ENCODE measurements around the gene GCNT1.
"Not testable (repeated sequence)": the region's sequence is repeated elsewhere in the genome, so short reads cannot be mapped to it uniquely, and the experiment has no call there.

GCNT1 gene

GRCh38 chr9:76530458-76531110 lies 71.6 kb downstream of the GCNT1 start:
- H3K4me1 Mint-ChIP-seq: no peaks in the 10 kb centered on the region

GRCh38 chr9:76531231-76531780 lies 72.3 kb downstream of the GCNT1 start:
- no peaks in the 10 kb centered on the region for H3K9me3 Mint-ChIP-seq
- H3K4me1 Mint-ChIP-seq: no peaks in the 10 kb centered on the region
- ATAC-seq: no peak
- no peak overlapping the region for H3K4me3 Mint-ChIP-seq
- H3K27ac Mint-ChIP-seq: no peak overlapping the region
- no peaks in the 10 kb centered on the region for H3K36me3 Mint-ChIP-seq
- no peaks in the 10 kb centered on the region for H3K27me3 Mint-ChIP-seq

More at GRCh38 chr9:76530458-76531110, 71.6 kb downstream of the GCNT1 start:
- H3K4me3 Mint-ChIP-seq: no peak overlapping the region
- no peaks in the 10 kb centered on the region for H3K9me3 Mint-ChIP-seq
- H3K36me3 Mint-ChIP-seq: no peaks in the 10 kb centered on the region
- no peak for ATAC-seq
- H3K27me3 Mint-ChIP-seq: no peaks in the 10 kb centered on the region
- H3K27ac Mint-ChIP-seq: no peak overlapping the region

DNA sequence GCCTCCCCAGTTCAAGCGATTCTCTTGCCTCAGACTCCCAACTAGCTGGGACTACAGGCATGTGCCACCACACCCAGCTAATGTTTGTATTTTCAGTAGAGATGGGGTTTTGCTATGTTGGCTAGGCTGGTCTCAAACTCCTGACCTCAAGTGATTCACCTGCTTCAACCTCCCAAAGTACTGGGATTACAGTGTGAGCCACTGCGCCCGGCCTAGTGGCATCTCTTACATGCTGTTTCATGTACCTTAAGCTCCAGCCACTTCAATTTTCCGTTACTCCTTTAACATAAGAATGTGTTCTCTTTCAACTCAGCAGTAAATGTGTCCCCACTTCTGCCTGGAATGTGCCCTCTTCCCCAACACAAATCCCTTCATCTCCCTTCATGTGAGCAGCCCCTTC lies 73.9 kb downstream of the GCNT1 start:
- not testable (repeated sequence) for H3K36me3 Mint-ChIP-seq, H3K27me3 Mint-ChIP-seq, H3K27ac Mint-ChIP-seq, H3K4me3 Mint-ChIP-seq, H3K9me3 Mint-ChIP-seq, H3K4me1 Mint-ChIP-seq, ATAC-seq

DNA sequence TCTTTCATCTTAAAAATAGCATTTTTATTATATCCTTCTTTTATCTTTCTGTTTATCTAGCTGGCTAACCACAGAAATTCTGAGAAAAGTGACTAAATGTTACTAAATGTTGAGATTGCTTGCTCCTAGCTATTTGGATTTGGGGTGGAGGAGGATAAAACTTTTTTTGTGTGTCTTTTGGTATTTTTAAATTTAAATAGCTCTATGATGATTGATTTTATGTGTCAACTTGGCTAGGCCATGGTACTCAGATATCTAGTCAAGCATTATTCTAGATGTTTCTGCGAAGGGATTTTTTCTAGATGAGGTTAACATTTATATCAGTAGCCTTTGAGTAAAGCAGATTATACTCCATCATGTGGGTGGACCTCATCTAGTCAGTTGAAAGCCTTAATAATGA lies 75.0 kb downstream of the GCNT1 start:
- H3K4me1 Mint-ChIP-seq: no peaks in the 10 kb centered on the region
- no peak overlapping the region for H3K4me3 Mint-ChIP-seq
- H3K36me3 Mint-ChIP-seq: no peaks in the 10 kb centered on the region
- ATAC-seq: no peak
- no peak overlapping the region for H3K27ac Mint-ChIP-seq
- no peaks in the 10 kb centered on the region for H3K27me3 Mint-ChIP-seq
- no peaks in the 10 kb centered on the region for H3K9me3 Mint-ChIP-seq

DNA sequence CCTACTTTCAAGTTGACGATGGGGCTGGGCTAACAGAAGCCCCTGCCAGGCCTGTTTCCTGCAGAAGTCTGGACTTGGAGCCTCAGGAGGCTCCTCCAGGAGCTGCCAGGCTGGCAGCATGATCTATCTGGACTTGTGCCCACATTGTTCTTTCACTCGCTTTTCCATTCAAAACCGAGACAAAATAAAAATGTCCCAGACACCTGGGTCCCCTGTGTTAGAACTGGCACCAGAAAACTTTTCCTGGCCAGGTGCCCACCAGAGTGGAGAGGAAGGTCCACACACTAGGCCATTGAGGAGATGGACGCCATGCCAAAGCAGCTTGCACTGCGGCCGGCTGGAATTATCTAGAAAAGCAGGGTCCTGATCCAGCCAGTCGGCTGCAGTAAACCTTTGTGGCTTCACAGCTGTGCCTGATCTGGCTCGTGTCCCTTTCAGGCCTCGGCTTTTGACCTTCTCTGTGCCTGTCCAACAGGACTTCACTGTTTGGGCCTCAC lies 78.2 kb downstream of the GCNT1 start:
- H3K27ac Mint-ChIP-seq: no peak overlapping the region
- H3K27me3 Mint-ChIP-seq: no peaks in the 10 kb centered on the region
- no peaks in the 10 kb centered on the region for H3K4me1 Mint-ChIP-seq
- no peak overlapping the region for H3K4me3 Mint-ChIP-seq
- no peaks in the 10 kb centered on the region for H3K36me3 Mint-ChIP-seq
- ATAC-seq: no peak
- no peaks in the 10 kb centered on the region for H3K9me3 Mint-ChIP-seq

- Mint-ChIP-seq H3K4me1 (no peaks in the 10 kb centered on the region), H3K27me3 (no peaks in the 10 kb centered on the region), H3K36me3 (no peaks in the 10 kb centered on the region), H3K4me3 (no peak overlapping the region), H3K27ac (no peak overlapping the region), H3K9me3 (peaks cover 2% of the 10 kb centered on the region)
- ATAC-seq: no peak
These were observed 80.2 kb downstream of the GCNT1 start for GRCh38 chr9:76539180-76539579.

DNA sequence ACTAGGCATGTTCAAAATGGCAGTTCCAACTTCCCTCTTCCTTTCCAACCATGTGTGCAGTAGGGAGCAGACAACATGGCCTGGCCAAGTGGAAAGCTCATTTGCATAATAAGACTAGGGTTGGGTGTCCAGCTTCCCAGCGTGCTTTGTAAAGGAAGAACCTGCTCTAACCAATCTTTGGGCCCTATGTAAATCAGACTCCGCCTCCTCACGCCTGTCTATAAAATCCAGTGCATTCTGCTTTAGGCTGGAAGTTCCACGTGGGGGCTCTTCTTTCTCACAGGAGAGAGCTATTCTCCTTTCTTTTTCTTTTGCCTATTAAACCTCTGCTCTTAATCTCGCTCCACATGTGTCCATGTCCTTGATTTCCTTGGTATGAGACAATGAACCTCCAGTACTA lies 83.4 kb downstream of the GCNT1 start:
- peaks cover 2% of the 10 kb centered on the region for H3K9me3 Mint-ChIP-seq
- H3K27me3 Mint-ChIP-seq: no peaks in the 10 kb centered on the region
- H3K4me1 Mint-ChIP-seq: no peaks in the 10 kb centered on the region
- no peak overlapping the region for H3K4me3 Mint-ChIP-seq
- no peaks in the 10 kb centered on the region for H3K36me3 Mint-ChIP-seq
- no peak overlapping the region for H3K27ac Mint-ChIP-seq
- no peak for ATAC-seq

GRCh38 chr9:76545191-76545590 lies 86.2 kb downstream of the GCNT1 start:
- no peak for ATAC-seq
- no peaks in the 10 kb centered on the region for H3K36me3 Mint-ChIP-seq

DNA sequence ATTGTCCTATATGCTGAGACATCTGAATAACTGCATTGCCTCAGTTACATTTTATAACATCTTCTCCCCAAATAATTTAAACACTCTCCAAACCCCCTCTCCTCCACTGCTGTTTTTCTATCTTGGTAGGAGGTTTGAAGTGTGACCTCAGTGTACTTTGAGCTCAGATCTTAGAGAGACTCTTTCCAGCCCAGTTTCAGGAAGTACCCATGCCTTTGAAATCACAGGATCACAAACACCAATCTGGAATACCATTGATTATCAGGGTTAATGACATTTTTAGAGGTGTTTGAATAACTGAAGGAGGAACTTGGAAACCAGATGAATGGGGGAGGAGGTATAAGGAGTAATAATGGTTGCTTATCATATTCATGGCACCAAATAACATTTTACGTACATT lies 93.2 kb downstream of the GCNT1 start:
- no peak for ATAC-seq
- H3K4me1 Mint-ChIP-seq: no peaks in the 10 kb centered on the region
- no peak overlapping the region for H3K4me3 Mint-ChIP-seq
- H3K9me3 Mint-ChIP-seq: no peaks in the 10 kb centered on the region
- peaks cover 20% of the 10 kb centered on the region for H3K27me3 Mint-ChIP-seq
- no peaks in the 10 kb centered on the region for H3K36me3 Mint-ChIP-seq
- no peak overlapping the region for H3K27ac Mint-ChIP-seq

More at GRCh38 chr9:76545191-76545590, 86.2 kb downstream of the GCNT1 start:
- no peaks in the 10 kb centered on the region for H3K4me1 Mint-ChIP-seq
- peaks cover 2% of the 10 kb centered on the region for H3K9me3 Mint-ChIP-seq
- no peak overlapping the region for H3K4me3 Mint-ChIP-seq
- no peaks in the 10 kb centered on the region for H3K27me3 Mint-ChIP-seq
- H3K27ac Mint-ChIP-seq: no peak overlapping the region

GRCh38 chr9:76552751-76553455 lies 93.9 kb downstream of the GCNT1 start:
- Mint-ChIP-seq H3K36me3 (no peaks in the 10 kb centered on the region), H3K4me1 (no peaks in the 10 kb centered on the region), H3K9me3 (no peaks in the 10 kb centered on the region), H3K27ac (no peak overlapping the region), H3K27me3 (peaks cover 20% of the 10 kb centered on the region), H3K4me3 (no peak overlapping the region)
- no peak for ATAC-seq

GRCh38 chr9:76553680-76554079 lies 94.7 kb downstream of the GCNT1 start:
- ATAC-seq: no peak
- Mint-ChIP-seq H3K4me3 (no peak overlapping the region), H3K27me3 (peaks cover 20% of the 10 kb centered on the region), H3K4me1 (no peaks in the 10 kb centered on the region), H3K36me3 (no peaks in the 10 kb centered on the region), H3K27ac (no peak overlapping the region), H3K9me3 (peaks cover 3% of the 10 kb centered on the region)

Data from stimulated activated memory B cell treated with anti-CD40 and anti-IgM and Interleukin-4, amounts not matched to agents 10 μg/mL and 1 μg/mL and 100 μg/mL, for 72 hours (primary cell).